Smooth muscle cell (in vitro differentiated cells): Measurements from ENCODE around the gene TTLL9. TPM values are rescaled to one million over a fixed set of nuclear protein-coding genes. Genes with fewer than 3 reads are reported as not detected.

ENCODE experiments used
- DNase-seq: peaks from one replicate; lab custom pipeline; 2025; ENCODE audit not compliant: unreplicated experiment; lab: John Stamatoyannopoulos, UW
- H2AFZ ChIP-seq: fragments of 200-600 bp; sonication (generic); 2 replicates; pipeline ENCODE4 v1.6.0; 2016; ENCODE audit warnings: antibody characterized with exemption, low read depth, mild to moderate bottlenecking
- H3F3A ChIP-seq: fragments of 200-600 bp; sonication (generic); 2 replicates; pipeline ENCODE4 v1.6.0; 2017; ENCODE audit warnings: antibody characterized with exemption, low read depth
- H3K27ac ChIP-seq: fragments of 200-600 bp; sonication (generic); 2 replicates; pipeline ENCODE4 v1.5.1; 2016; ENCODE audit warnings: low read depth, mild to moderate bottlenecking
- H3K27me3 ChIP-seq: fragments of 200-600 bp; sonication (generic); 2 replicates; pipeline ENCODE4 v1.6.1; 2016; ENCODE audit warnings: low read depth, mild to moderate bottlenecking
- H3K36me3 ChIP-seq: fragments of 200-600 bp; sonication (generic); 2 replicates; pipeline ENCODE4 v1.5.1; 2016; ENCODE audit warnings: low read depth
- H3K4me1 ChIP-seq: fragments of 200-600 bp; sonication (generic); 2 replicates; pipeline ENCODE4 v1.5.1; 2016; ENCODE audit warnings: low read depth
- H3K4me2 ChIP-seq: fragments of 200-600 bp; sonication (generic); 2 replicates; pipeline ENCODE4 v1.6.0; 2016; ENCODE audit warnings: mild to moderate bottlenecking
- H3K4me3 ChIP-seq: fragments of 200-600 bp; sonication (generic); 2 replicates; pipeline ENCODE4 v1.5.1; 2016; ENCODE audit warnings: mild to moderate bottlenecking
- H3K79me2 ChIP-seq: fragments of 200-600 bp; sonication (generic); 2 replicates; pipeline ENCODE4 v1.6.0; 2016; ENCODE audit warnings: low read depth, mild to moderate bottlenecking
- H3K9ac ChIP-seq: fragments of 200-600 bp; sonication (generic); 2 replicates; pipeline ENCODE4 v1.6.0; 2016; ENCODE audit warnings: low read depth
- H3K9me3 ChIP-seq: fragments of 200-600 bp; sonication (generic); replicated peaks from 2 replicates; pipeline ENCODE4 v1.5.1; 2016; ENCODE audit warnings: low read depth
- H4K20me1 ChIP-seq: fragments of 200-600 bp; sonication (generic); 2 replicates; pipeline ENCODE4 v1.6.0; 2016; ENCODE audit warnings: low read depth
- WGBS: methylation state at CpG from one replicate; pipeline ENCODE4 v1.1.7; 2016; ENCODE audit warnings: low lambda C conversion rate; 5-methylcytosine and 5-hydroxymethylcytosine counted together
- polyA plus RNA-seq: library from polyadenylated mRNA; unstranded; fragments of >200 nt; fragmentation: Nextera tagmentation; extraction: Ambion mirVana; gene quantifications from 2 replicates; pipeline ENCODE4 v1.2.1, GENCODE V29; 2016
- total RNA-seq: library from RNA; depleted of rRNA; stranded (reverse); fragments of >200 nt; gene quantifications from 2 replicates; pipeline ENCODE4 v1.2.3, GENCODE V29; 2014
- TF ChIP-seq, protein P1 (sequence below): fragments of 200-600 bp; sonication (generic); IDR thresholded peaks from 2 replicates; pipeline ENCODE4 v1.5.1; 2017; ENCODE audit warnings: borderline replicate concordance, mild to moderate bottlenecking, antibody characterized with exemption; ENCODE audit not compliant: insufficient read depth, poor library complexity, severe bottlenecking

Gene TTLL9
- total and polyA plus RNA-seq, 2 experiments from 2014 or later, result 0.13 TPM; not detected in 1

DNA sequence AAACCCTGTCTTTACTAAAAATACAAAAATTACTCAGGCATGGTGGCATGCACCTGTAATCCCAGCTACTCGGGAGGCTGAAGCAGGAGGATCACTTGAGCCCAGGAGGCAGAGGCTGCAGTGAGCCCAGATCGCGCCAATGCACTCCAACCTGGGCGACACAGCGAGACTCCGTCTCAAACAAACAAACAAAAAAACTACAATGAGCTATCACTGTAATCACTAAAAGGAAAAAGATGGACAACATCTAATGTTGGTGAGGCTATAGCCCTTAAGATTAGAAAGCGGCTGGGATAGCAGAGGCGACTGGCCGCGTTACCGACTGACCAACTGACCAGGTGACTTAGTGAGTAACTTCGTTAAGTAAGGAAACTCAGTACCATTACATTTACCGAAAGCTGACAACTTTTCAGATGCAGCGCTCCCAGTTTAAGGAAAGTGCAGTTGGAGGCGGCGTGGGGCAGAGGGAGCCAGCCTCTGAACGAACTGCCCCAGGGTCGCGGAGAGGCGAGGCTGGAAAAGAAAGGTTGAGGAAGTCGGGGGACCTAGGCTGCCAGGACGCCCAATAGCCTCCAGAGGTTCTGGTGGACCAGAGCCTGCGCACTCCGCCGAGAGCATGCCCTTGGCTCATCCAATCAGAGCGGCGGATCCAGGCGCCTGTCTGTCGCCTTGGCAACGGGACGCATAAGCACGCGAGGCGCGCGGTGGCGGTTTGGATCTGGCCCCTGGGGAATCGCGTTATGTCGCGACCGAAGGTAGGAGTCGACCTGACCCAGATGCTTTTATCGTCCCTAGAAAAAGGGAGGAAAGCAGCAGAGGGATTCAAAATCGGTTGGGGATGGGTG is 8.9 kb downstream of the TTLL9 start:
- Histone ChIP-seq H3K4me3 (peak overlapping the region; percentile 65), H3K9me3 (no peaks in the 10 kb centered on the region), H3K36me3 (no peaks in the 10 kb centered on the region), H3F3A (no peaks in the 10 kb centered on the region), H3K27me3 (no peaks in the 10 kb centered on the region), H3K4me2 (peak overlapping the region; percentile 95), H2AFZ (peak overlapping the region; percentile 99), H4K20me1 (no peaks in the 10 kb centered on the region), H3K9ac (peak overlapping the region; percentile 71), H3K27ac (peak overlapping the region; percentile 71), H3K4me1 (peaks cover 8% of the 10 kb centered on the region), H3K79me2 (no peaks in the 10 kb centered on the region)
- 8% methylated on average over 45 of the region's 45 CpGs for WGBS
- DNase-seq, result peak; percentile 94
- TF ChIP-seq, protein P1, sequence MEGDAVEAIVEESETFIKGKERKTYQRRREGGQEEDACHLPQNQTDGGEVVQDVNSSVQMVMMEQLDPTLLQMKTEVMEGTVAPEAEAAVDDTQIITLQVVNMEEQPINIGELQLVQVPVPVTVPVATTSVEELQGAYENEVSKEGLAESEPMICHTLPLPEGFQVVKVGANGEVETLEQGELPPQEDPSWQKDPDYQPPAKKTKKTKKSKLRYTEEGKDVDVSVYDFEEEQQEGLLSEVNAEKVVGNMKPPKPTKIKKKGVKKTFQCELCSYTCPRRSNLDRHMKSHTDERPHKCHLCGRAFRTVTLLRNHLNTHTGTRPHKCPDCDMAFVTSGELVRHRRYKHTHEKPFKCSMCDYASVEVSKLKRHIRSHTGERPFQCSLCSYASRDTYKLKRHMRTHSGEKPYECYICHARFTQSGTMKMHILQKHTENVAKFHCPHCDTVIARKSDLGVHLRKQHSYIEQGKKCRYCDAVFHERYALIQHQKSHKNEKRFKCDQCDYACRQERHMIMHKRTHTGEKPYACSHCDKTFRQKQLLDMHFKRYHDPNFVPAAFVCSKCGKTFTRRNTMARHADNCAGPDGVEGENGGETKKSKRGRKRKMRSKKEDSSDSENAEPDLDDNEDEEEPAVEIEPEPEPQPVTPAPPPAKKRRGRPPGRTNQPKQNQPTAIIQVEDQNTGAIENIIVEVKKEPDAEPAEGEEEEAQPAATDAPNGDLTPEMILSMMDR, result no peak

DNA sequence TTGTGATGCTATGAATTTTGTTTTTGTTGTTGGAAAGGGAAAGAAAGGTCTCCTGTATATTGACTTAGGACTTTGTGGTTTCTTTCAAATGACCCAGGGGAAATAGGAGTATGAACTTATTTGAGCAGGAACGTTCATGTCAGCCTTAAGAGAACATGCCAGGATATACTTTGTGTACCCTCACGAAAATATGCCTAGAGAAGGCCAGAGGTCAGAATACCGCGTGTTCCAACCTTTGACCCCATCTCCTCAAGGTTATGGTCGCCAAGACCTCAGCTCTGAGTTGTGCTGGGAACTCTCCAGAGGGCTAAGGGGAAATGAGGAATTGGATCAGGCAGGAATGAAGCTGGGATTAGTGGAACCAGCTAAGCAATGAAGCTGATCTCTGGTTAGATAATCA is 11.5 kb downstream of the TTLL9 start:
- H3K27me3 ChIP-seq, result peaks cover 10% of the 10 kb centered on the region
- H2AFZ ChIP-seq, result no peak overlapping the region
- no peak overlapping the region for H3K27ac ChIP-seq
- H3K79me2 ChIP-seq, result no peaks in the 10 kb centered on the region
- DNase-seq, result no peak
- H3K9me3 ChIP-seq, result no peaks in the 10 kb centered on the region
- no peaks in the 10 kb centered on the region for H4K20me1 ChIP-seq
- no peaks in the 10 kb centered on the region for H3K36me3 ChIP-seq
- no peak overlapping the region for H3K4me2 ChIP-seq
- peaks cover 8% of the 10 kb centered on the region for H3K4me1 ChIP-seq
- WGBS, result 73% methylated on average over 5 of the region's 5 CpGs
- no peak overlapping the region for H3K4me3 ChIP-seq
- no peak overlapping the region for H3K9ac ChIP-seq
- TF ChIP-seq, protein P1, result no peak
- H3F3A ChIP-seq, result no peaks in the 10 kb centered on the region

DNA sequence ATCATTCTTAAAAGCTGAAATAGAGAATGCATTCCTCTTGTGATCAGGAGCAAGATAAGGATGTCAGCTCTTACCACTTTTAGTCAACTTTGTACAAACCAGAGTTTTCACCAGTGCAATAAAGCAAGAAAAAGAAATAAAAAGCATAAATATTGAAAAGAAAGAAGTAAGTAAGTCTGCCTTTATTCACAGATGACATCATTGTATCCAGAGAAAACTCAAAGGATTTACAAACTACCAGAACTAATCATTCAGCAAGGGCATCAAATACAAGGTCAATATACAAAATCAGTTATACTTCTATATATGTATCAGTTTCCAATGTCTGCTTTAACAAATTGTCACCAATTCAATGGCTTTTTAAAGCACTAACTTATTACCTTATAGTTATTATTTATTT is 13.4 kb downstream of the TTLL9 start:
- no peak for DNase-seq

More for the DNA sequence above, 13.4 kb downstream of the TTLL9 start:
- Histone ChIP-seq H4K20me1 (no peaks in the 10 kb centered on the region), H2AFZ (no peak overlapping the region), H3K4me3 (no peak overlapping the region), H3K36me3 (no peaks in the 10 kb centered on the region), H3K4me1 (peaks cover 8% of the 10 kb centered on the region), H3K9ac (no peak overlapping the region), H3K4me2 (no peak overlapping the region), H3K27ac (no peak overlapping the region), H3K79me2 (no peaks in the 10 kb centered on the region), H3K27me3 (peaks cover 14% of the 10 kb centered on the region), H3F3A (no peaks in the 10 kb centered on the region), H3K9me3 (no peaks in the 10 kb centered on the region)
- TF ChIP-seq, protein P1, result no peak
